Liver (tissue), 9 donors: Measurements from ENCODE around the gene PEX1. TPM values are rescaled to one million over a fixed set of nuclear protein-coding genes. Genes with fewer than 3 reads are reported as not detected.
A peak's percentile ranks its signal among the peaks of the same experiment; 100 is the strongest.

Source experiments
- DNase-seq: peaks from one replicate; pipeline ENCODE4 v3.0.0-alpha.2; 2017; ENCODE audit warnings: low spot score
- H3K27ac ChIP-seq, 2 donors: one replicate each; pipeline ENCODE4 v1.7.0; 2013; ENCODE audit warnings: inconsistent platforms in 2 of 2, low read length in 2 of 2, control low read depth in 1 of 2, low read depth in 1 of 2, mild to moderate bottlenecking in 1 of 2
- H3K27me3 ChIP-seq, 4 donors: one replicate each; pipeline versions ENCODE4 v1.6.1 to v1.7.0; 2013; ENCODE audit warnings: low read length in 3 of 4, inconsistent platforms in 1 of 4, mild to moderate bottlenecking in 1 of 4, moderate library complexity in 1 of 4; ENCODE audit not compliant: control insufficient read depth in 4 of 4, insufficient read depth in 4 of 4
- H3K36me3 ChIP-seq, 4 donors: one replicate each; pipeline versions ENCODE4 v1.6.1 to v1.7.0; 2013; ENCODE audit warnings: low read length in 3 of 4, mild to moderate bottlenecking in 3 of 4, low read depth in 1 of 4, moderate library complexity in 1 of 4; ENCODE audit not compliant: control insufficient read depth in 4 of 4, insufficient read depth in 3 of 4
- H3K4me1 ChIP-seq, 4 donors: one replicate each; pipeline versions ENCODE4 v1.6.1 to v1.7.0; 2013; ENCODE audit warnings: low read length in 3 of 4, mild to moderate bottlenecking in 3 of 4, moderate library complexity in 1 of 4; ENCODE audit not compliant: control insufficient read depth in 4 of 4, insufficient read depth in 4 of 4
- H3K4me3 ChIP-seq, 3 donors: one replicate each; pipeline versions ENCODE4 v1.6.1 to v1.7.0; 2013; ENCODE audit warnings: low read length in 3 of 3, control low read depth in 1 of 3, low read depth in 1 of 3, mild to moderate bottlenecking in 1 of 3
- H3K9ac ChIP-seq, 2 donors: one replicate each; pipeline ENCODE4 v1.7.0; 2013; ENCODE audit warnings: low read length in 2 of 2, mild to moderate bottlenecking in 2 of 2, moderate library complexity in 2 of 2, control low read depth in 1 of 2, low read depth in 1 of 2
- H3K9me3 ChIP-seq, 4 donors: one replicate each; pipeline versions ENCODE4 v1.6.1 to v1.7.0; 2013; ENCODE audit warnings: low read length in 3 of 4; ENCODE audit not compliant: control insufficient read depth in 4 of 4
- ATF3 ChIP-seq: IDR thresholded peaks from 2 replicates; pipeline ENCODE4 v1.6.1; 2016; ENCODE audit warnings: antibody characterized with exemption
- CTCF ChIP-seq: fragments of 150-350 bp; IDR thresholded peaks from 2 replicates; pipeline ENCODE4 v1.5.1; 2017; ENCODE audit warnings: improper control_type of control experiment, low read depth, low read length; ENCODE audit not compliant: missing input control
- EGR1 ChIP-seq, 2 donors: IDR thresholded peaks; 2 replicates each; pipeline ENCODE4 v1.6.1; 2016 to 2018; ENCODE audit warnings: antibody characterized with exemption in 2 of 2, low read depth in 2 of 2
- FOXA1 ChIP-seq: IDR thresholded peaks from 2 replicates; pipeline ENCODE4 v1.6.1; 2016; ENCODE audit warnings: antibody characterized with exemption
- FOXA2 ChIP-seq: IDR thresholded peaks from 2 replicates; pipeline ENCODE4 v1.6.1; 2016; ENCODE audit warnings: antibody characterized with exemption
- GABPA ChIP-seq, 2 donors: IDR thresholded peaks in 1 of 2; conservative IDR thresholded peaks in 1 of 2; 2 replicates each; pipeline ENCODE4 v1.6.1; 2016; ENCODE audit warnings: antibody characterized with exemption in 2 of 2, mild to moderate bottlenecking in 1 of 2, moderate library complexity in 1 of 2
- HNF4A ChIP-seq, 2 donors: conservative IDR thresholded peaks; 2 replicates each; pipeline ENCODE4 v1.6.1; 2016; ENCODE audit warnings: antibody characterized with exemption in 2 of 2, mild to moderate bottlenecking in 2 of 2
- HNF4G ChIP-seq: IDR thresholded peaks from 2 replicates; pipeline ENCODE4 v1.6.1; 2016; ENCODE audit warnings: antibody characterized with exemption
- JUND ChIP-seq, 2 donors: IDR thresholded peaks; 2 replicates each; pipeline ENCODE4 v1.6.1; 2016; ENCODE audit warnings: antibody characterized with exemption in 2 of 2
- MAX ChIP-seq: IDR thresholded peaks from 2 replicates; pipeline ENCODE4 v1.6.1; 2016; ENCODE audit warnings: antibody characterized with exemption
- NR2F2 ChIP-seq: IDR thresholded peaks from 2 replicates; pipeline ENCODE4 v1.6.1; 2016; ENCODE audit warnings: antibody characterized with exemption
- RAD21 ChIP-seq, 2 donors: IDR thresholded peaks; 2 replicates each; pipeline ENCODE4 v1.6.1; 2016; ENCODE audit warnings: antibody characterized with exemption in 2 of 2, mild to moderate bottlenecking in 2 of 2
- RXRA ChIP-seq, 2 donors: IDR thresholded peaks; 2 replicates each; pipeline ENCODE4 v1.6.1; 2017 to 2018; ENCODE audit warnings: antibody characterized with exemption in 2 of 2, mild to moderate bottlenecking in 1 of 2
- SP1 ChIP-seq: IDR thresholded peaks from 2 replicates; pipeline ENCODE4 v1.6.1; 2018; ENCODE audit warnings: antibody characterized with exemption, mild to moderate bottlenecking
- TAF1 ChIP-seq: conservative IDR thresholded peaks from 2 replicates; pipeline ENCODE4 v1.6.1; 2016; ENCODE audit warnings: antibody characterized with exemption, mild to moderate bottlenecking
- YY1 ChIP-seq: IDR thresholded peaks from 2 replicates; pipeline ENCODE4 v1.6.1; 2016; ENCODE audit warnings: antibody characterized with exemption, mild to moderate bottlenecking
- WGBS: extraction: QIAGEN DNeasy Blood & Tissue Kit; methylation state at CpG from one replicate; pipeline ENCODE4 v1.1.7; 2013; 5-methylcytosine and 5-hydroxymethylcytosine counted together
- polyA plus RNA-seq, 2 donors: library from polyadenylated mRNA; stranded (reverse) in 1 of 2; unstranded in 1 of 2; fragments of 200-250 nt in 1 of 2; fragments of >200 nt in 1 of 2; fragmentation: Nextera tagmentation in 1 of 2; extraction: Ambion mirVana in 1 of 2; gene quantifications; one replicate each; pipeline versions ENCODE4 v1.2.1 to v1.2.3, GENCODE V29; 2013 to 2015
- total RNA-seq, 2 donors: library from RNA; depleted of rRNA; stranded (reverse); fragments of >200 nt; gene quantifications; one replicate each; pipeline ENCODE4 v1.2.3, GENCODE V29; 2014
- TF ChIP-seq, protein P1 (sequence below): IDR thresholded peaks from 2 replicates; pipeline ENCODE4 v1.6.1; 2016; ENCODE audit warnings: antibody characterized with exemption
- TF ChIP-seq, protein P2 (sequence below): IDR thresholded peaks from 2 replicates; pipeline ENCODE4 v1.6.1; 2016; ENCODE audit warnings: antibody characterized with exemption, mild to moderate bottlenecking
- donor health status: healthy.
- donor health status: healthy.
- donor health status: healthy.
- donor health status: healthy.
- donor health status: healthy.

The PEX1 gene
- total and polyA plus RNA-seq, 4 donors, result 7.2 to 18.2 (median 9.0) TPM

DNA sequence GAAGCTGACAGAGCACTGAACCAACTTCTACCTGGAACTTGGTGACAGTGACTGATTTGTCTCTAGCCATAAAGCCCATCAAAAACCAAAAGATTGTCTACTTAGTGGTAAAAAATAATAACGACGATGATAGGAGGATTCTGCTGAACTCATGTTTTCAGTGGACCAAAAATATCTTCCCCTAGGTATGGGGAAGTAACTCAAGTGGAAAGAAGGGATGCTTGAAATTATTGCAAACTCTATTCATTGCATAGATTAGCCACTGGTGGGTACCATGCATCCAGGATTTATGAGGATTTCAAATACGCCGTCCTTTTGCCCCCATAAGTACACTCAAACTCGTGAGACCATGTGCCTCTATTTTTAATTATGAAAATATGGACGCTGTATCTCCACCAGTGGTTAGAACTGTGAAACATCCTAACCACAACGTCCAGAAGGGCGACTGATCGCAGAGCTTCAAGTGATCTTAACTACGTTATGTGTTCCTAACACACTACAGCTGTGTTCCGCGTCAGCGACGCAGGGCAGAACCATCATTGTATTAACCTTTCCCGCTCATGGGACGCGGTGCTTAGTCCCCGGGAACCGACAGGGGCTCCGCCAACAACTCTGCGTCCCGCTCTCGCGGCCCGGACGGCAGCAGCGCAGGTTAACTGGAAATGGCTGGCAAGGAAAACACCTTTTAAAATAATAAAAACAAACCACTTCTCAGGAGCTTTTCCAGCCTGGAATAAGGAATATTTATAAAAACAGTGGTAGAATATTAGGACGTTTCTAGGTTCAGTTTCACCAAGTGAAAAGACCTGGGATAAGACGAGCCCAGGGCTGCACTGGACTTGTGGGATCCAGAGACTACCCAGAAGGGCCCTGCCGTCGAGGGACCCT, 776 bp downstream of the PEX1 start:
- under 1% methylated on average over 31 of the region's 31 CpGs for WGBS
- H3K9me3 ChIP-seq, result no peaks in the 10 kb centered on the region
- peak; percentile 47 for DNase-seq
- peaks cover 3 to 14% (median 12%) of the 10 kb centered on the region in 4 donors for H3K36me3 ChIP-seq
- peak overlapping the region; percentile 44 to 86 for H3K27ac ChIP-seq
- TF ChIP-seq CTCF (peak; percentile 21), RAD21 (IDR thresholded peaks at IDR 0.05) (peak in 1 of 2 donors; percentile 14)
- TF ChIP-seq, protein P1, sequence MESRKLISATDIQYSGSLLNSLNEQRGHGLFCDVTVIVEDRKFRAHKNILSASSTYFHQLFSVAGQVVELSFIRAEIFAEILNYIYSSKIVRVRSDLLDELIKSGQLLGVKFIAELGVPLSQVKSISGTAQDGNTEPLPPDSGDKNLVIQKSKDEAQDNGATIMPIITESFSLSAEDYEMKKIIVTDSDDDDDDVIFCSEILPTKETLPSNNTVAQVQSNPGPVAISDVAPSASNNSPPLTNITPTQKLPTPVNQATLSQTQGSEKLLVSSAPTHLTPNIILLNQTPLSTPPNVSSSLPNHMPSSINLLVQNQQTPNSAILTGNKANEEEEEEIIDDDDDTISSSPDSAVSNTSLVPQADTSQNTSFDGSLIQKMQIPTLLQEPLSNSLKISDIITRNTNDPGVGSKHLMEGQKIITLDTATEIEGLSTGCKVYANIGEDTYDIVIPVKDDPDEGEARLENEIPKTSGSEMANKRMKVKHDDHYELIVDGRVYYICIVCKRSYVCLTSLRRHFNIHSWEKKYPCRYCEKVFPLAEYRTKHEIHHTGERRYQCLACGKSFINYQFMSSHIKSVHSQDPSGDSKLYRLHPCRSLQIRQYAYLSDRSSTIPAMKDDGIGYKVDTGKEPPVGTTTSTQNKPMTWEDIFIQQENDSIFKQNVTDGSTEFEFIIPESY, result no peak
- H3K9ac ChIP-seq, result peak overlapping the region; percentile 6 to 50
- H3K4me3 ChIP-seq, result peak overlapping the region; percentile 73 to 79 (median 77)
- H3K27me3 ChIP-seq, result no peaks in the 10 kb centered on the region
- peaks cover 2 to 20% (median 16%) of the 10 kb centered on the region in 4 donors for H3K4me1 ChIP-seq

GRCh38 chr7:92523110-92523509, 5.2 kb downstream of the PEX1 start:
- TF ChIP-seq ATF3 (no peak), YY1 (no peak), JUND (IDR thresholded peaks at IDR 0.05) (no peak), TAF1 (no peak), MAX (no peak), SP1 (no peak), RAD21 (IDR thresholded peaks at IDR 0.05) (no peak), CTCF (no peak), HNF4A (conservative IDR thresholded peaks at IDR 0.05) (no peak), HNF4G (no peak), FOXA1 (no peak), EGR1 (IDR thresholded peaks at IDR 0.05; ENCODE audit: low read depth in 2 of 2) (no peak), RXRA (IDR thresholded peaks at IDR 0.05) (no peak), GABPA (IDR thresholded peaks at IDR 0.05 in 1 of 2, conservative IDR thresholded peaks at IDR 0.05 in 1 of 2) (no peak), FOXA2 (no peak), NR2F2 (no peak)
- TF ChIP-seq, protein P2, sequence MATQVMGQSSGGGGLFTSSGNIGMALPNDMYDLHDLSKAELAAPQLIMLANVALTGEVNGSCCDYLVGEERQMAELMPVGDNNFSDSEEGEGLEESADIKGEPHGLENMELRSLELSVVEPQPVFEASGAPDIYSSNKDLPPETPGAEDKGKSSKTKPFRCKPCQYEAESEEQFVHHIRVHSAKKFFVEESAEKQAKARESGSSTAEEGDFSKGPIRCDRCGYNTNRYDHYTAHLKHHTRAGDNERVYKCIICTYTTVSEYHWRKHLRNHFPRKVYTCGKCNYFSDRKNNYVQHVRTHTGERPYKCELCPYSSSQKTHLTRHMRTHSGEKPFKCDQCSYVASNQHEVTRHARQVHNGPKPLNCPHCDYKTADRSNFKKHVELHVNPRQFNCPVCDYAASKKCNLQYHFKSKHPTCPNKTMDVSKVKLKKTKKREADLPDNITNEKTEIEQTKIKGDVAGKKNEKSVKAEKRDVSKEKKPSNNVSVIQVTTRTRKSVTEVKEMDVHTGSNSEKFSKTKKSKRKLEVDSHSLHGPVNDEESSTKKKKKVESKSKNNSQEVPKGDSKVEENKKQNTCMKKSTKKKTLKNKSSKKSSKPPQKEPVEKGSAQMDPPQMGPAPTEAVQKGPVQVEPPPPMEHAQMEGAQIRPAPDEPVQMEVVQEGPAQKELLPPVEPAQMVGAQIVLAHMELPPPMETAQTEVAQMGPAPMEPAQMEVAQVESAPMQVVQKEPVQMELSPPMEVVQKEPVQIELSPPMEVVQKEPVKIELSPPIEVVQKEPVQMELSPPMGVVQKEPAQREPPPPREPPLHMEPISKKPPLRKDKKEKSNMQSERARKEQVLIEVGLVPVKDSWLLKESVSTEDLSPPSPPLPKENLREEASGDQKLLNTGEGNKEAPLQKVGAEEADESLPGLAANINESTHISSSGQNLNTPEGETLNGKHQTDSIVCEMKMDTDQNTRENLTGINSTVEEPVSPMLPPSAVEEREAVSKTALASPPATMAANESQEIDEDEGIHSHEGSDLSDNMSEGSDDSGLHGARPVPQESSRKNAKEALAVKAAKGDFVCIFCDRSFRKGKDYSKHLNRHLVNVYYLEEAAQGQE, result no peak
- TF ChIP-seq, protein P1, result no peak
- peaks cover 2 to 11% (median 8%) of the 10 kb centered on the region in 4 donors for H3K4me1 ChIP-seq
- no peak overlapping the region for H3K4me3 ChIP-seq
- peaks cover 0 to 6% (median 1%) of the 10 kb centered on the region in 4 donors for H3K36me3 ChIP-seq
- H3K9me3 ChIP-seq, result no peaks in the 10 kb centered on the region
- 89% methylated on average over 2 of the region's 2 CpGs for WGBS
- H3K27ac ChIP-seq, result no peak overlapping the region
- H3K9ac ChIP-seq, result no peak overlapping the region
- no peak for DNase-seq
- no peaks in the 10 kb centered on the region for H3K27me3 ChIP-seq
